Karpas-422 (cell line): ENCODE results near the gene LRRC4C. TPM values are rescaled to one million over a fixed set of nuclear protein-coding genes. Genes with fewer than 3 reads are reported as not detected.

Experiments
- DNase-seq: peaks from one replicate; pipeline ENCODE4 v3.0.0-alpha.2; 2015
- H2AFZ ChIP-seq: fragments of 200-600 bp; sonication (generic); 2 replicates; pipeline ENCODE4 v1.6.1; 2014; ENCODE audit warnings: antibody characterized with exemption, low read length, mixed read lengths
- H3K27ac ChIP-seq: fragments of 200-600 bp; sonication (generic); 2 replicates; pipeline ENCODE4 v1.5.1; 2014; ENCODE audit warnings: mild to moderate bottlenecking, low read length, moderate library complexity
- H3K27me3 ChIP-seq: fragments of 200-600 bp; sonication (generic); 2 replicates; pipeline ENCODE4 v1.6.1; 2014; ENCODE audit warnings: low read length, mixed read lengths
- H3K36me3 ChIP-seq: fragments of 200-600 bp; sonication (generic); 2 replicates; pipeline ENCODE4 v1.6.1; 2014; ENCODE audit warnings: low read length, mixed read lengths; ENCODE audit not compliant: insufficient read depth
- H3K4me1 ChIP-seq: fragments of 200-600 bp; sonication (generic); 2 replicates; pipeline ENCODE4 v1.6.1; 2014; ENCODE audit warnings: mild to moderate bottlenecking, low read length, mixed read lengths
- H3K4me2 ChIP-seq: fragments of 200-600 bp; sonication (generic); 2 replicates; pipeline ENCODE4 v1.6.1; 2014; ENCODE audit warnings: low read length, low read depth, mild to moderate bottlenecking; ENCODE audit not compliant: poor library complexity, severe bottlenecking
- H3K4me3 ChIP-seq: fragments of 200-600 bp; sonication (generic); 2 replicates; pipeline ENCODE4 v1.5.1; 2014; ENCODE audit warnings: mild to moderate bottlenecking, antibody characterized with exemption, low read length, mixed read lengths
- H3K79me2 ChIP-seq: fragments of 200-600 bp; sonication (generic); 2 replicates; pipeline ENCODE4 v1.6.1; 2014; ENCODE audit warnings: mild to moderate bottlenecking, low read length, mixed read lengths
- H3K9ac ChIP-seq: fragments of 200-600 bp; sonication (generic); 2 replicates; pipeline ENCODE4 v1.6.0; 2014; ENCODE audit warnings: low read length
- H3K9me2 ChIP-seq: fragments of 200-600 bp; sonication (generic), shearing (Covaris generic); replicated peaks from 2 replicates; pipeline ENCODE4 v1.6.0; 2014; ENCODE audit warnings: mild to moderate bottlenecking, low read length, moderate library complexity; ENCODE audit not compliant: insufficient read depth
- H3K9me3 ChIP-seq: fragments of 300-700, 200-600 bp; sonication (generic); 2 replicates; pipeline ENCODE4 v1.6.1; 2014; ENCODE audit warnings: low read length, mixed read lengths
- H4K20me1 ChIP-seq: fragments of 200-600 bp; sonication (generic); 2 replicates; pipeline ENCODE4 v1.6.1; 2014; ENCODE audit warnings: mild to moderate bottlenecking, antibody characterized with exemption, low read length, low read depth; ENCODE audit not compliant: insufficient read depth
- small RNA-seq: library from RNA; depleted of rRNA; stranded (forward); fragments of <200 nt; gene quantifications from one replicate; pipeline ENCODE3, GENCODE V24; 2014
- total RNA-seq: library from RNA; depleted of rRNA; stranded (reverse); fragments of >200 nt; shearing (Covaris generic); gene quantifications from 2 replicates; pipeline ENCODE4 v1.2.3, GENCODE V29; 2014; ENCODE audit warnings: low replicate concordance

Gene LRRC4C
- total RNA-seq, 1 experiment from 2014 or later, result not detected

DNA sequence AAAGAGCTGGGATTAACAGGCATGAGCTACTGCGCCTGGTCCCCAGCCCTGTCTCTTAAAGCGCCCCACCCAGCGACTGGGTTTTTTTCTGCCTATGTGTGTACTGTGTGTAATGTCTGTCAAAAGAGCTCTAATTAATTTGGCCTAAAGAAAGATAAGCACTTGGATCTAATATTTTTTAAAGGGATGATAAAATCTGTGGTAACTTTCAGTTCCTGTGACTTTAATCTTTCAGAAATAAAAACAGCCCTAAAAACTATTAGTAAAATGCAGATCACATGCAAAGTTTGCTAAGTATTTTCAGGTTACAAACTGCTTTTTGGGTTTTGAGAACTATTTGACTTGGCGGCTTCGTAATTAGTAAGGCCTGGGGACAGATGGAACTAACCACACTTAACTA lies 1358.7 kb downstream of the LRRC4C start:
- H3K27ac ChIP-seq, result no peak overlapping the region
- no peaks in the 10 kb centered on the region for H4K20me1 ChIP-seq
- H3K4me3 ChIP-seq, result no peak overlapping the region
- peaks cover 6% of the 10 kb centered on the region for H3K9me3 ChIP-seq
- no peak overlapping the region for H3K9ac ChIP-seq
- H3K27me3 ChIP-seq, result no peaks in the 10 kb centered on the region
- no peaks in the 10 kb centered on the region for H3K4me1 ChIP-seq
- no peak overlapping the region for H3K4me2 ChIP-seq
- no peak overlapping the region for H2AFZ ChIP-seq
- no peaks in the 10 kb centered on the region for H3K36me3 ChIP-seq
- no peaks in the 10 kb centered on the region for H3K79me2 ChIP-seq
- no peak for DNase-seq
- H3K9me2 ChIP-seq, result no peaks in the 10 kb centered on the region

- Histone ChIP-seq H3K27ac (no peak overlapping the region), H3K9me3 (peaks cover 6% of the 10 kb centered on the region), H3K9me2 (no peaks in the 10 kb centered on the region), H3K4me2 (no peak overlapping the region), H2AFZ (no peak overlapping the region), H3K79me2 (no peaks in the 10 kb centered on the region), H3K4me1 (no peaks in the 10 kb centered on the region), H3K36me3 (no peaks in the 10 kb centered on the region), H3K4me3 (no peak overlapping the region), H3K9ac (no peak overlapping the region), H3K27me3 (no peaks in the 10 kb centered on the region), H4K20me1 (no peaks in the 10 kb centered on the region)
- DNase-seq, result no peak
Measured at GRCh38 chr11:40100162-40100553, 1359.3 kb downstream of the LRRC4C start.

DNA sequence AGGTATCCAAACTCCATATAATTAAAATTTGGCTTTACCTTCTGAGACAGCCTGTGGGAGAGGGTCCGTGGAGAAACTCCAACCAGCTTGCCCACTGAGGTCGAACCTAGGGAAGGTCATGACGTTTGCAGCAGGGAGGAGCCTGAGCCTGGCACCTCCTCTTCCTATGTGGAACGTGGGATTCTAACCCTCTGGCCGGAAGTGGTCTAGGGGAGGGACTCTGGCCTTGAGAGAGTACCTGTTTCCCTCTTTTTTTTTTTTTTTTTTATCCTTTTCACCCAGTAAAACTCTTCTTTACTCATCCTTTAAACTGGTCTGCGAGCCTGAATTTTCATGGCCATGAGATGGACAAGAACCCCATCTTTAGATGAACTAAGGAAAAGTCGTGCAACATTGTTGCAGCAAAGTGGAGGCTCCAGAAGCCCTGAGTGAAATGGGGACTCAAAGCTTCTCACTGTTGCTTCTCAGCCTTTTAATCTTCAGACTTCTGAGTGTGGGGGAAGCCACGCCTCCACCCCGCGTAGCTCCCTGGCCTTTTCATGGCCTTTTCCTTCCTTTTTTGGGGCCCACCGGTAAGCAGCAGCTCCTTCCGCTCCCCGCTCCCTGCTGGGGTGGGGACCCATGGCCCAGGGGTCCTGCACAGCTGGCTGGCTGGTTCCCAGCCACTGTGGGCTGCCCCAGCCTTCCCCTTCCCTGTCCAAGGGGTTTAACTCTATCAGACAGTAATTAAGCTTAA lies 1359.9 kb downstream of the LRRC4C start:
- Histone ChIP-seq H3K9ac (no peak overlapping the region), H2AFZ (no peak overlapping the region)
- DNase-seq, result no peak

DNA sequence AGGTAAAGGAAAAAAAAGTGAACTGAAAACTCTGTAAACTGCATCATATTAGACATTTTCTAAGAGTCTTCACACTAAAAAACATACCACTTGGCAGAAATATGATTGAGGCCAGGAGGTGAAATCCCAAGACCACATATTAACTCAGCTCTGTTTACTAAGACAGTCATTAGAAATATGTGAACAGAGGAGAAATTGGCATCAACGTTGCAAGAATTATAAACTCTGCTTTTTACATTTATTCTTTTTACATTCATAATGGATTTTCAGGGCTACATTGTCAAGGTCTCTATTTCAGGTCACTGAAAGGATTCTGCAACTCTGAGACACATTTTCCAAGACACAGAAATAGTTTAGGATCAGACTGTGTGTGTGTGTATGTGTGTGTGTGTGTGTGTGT lies 1364.0 kb downstream of the LRRC4C start:
- H3K36me3 ChIP-seq, result no peaks in the 10 kb centered on the region
- no peak overlapping the region for H2AFZ ChIP-seq

More for the DNA sequence above, 1359.9 kb downstream of the LRRC4C start:
- peaks cover 6% of the 10 kb centered on the region for H3K9me3 ChIP-seq
- H3K4me1 ChIP-seq, result no peaks in the 10 kb centered on the region
- no peaks in the 10 kb centered on the region for H3K36me3 ChIP-seq
- no peaks in the 10 kb centered on the region for H3K79me2 ChIP-seq
- H3K9me2 ChIP-seq, result no peaks in the 10 kb centered on the region
- no peaks in the 10 kb centered on the region for H4K20me1 ChIP-seq
- no peaks in the 10 kb centered on the region for H3K27me3 ChIP-seq
- H3K4me2 ChIP-seq, result no peak overlapping the region
- H3K27ac ChIP-seq, result no peak overlapping the region
- no peak overlapping the region for H3K4me3 ChIP-seq

GRCh38 chr11:40094954-40095353 lies 1364.5 kb downstream of the LRRC4C start:
- H3K79me2 ChIP-seq, result no peaks in the 10 kb centered on the region
- no peaks in the 10 kb centered on the region for H3K27me3 ChIP-seq
- no peak overlapping the region for H3K4me3 ChIP-seq
- no peaks in the 10 kb centered on the region for H3K9me2 ChIP-seq
- no peak for DNase-seq
- H3K27ac ChIP-seq, result no peak overlapping the region
- peaks cover 14% of the 10 kb centered on the region for H3K9me3 ChIP-seq
- H3K4me2 ChIP-seq, result no peak overlapping the region
- H4K20me1 ChIP-seq, result no peaks in the 10 kb centered on the region
- H3K4me1 ChIP-seq, result no peaks in the 10 kb centered on the region
- H2AFZ ChIP-seq, result no peak overlapping the region
- no peak overlapping the region for H3K9ac ChIP-seq
- H3K36me3 ChIP-seq, result no peaks in the 10 kb centered on the region

More for the DNA sequence above, 1364.0 kb downstream of the LRRC4C start:
- Histone ChIP-seq H3K9ac (no peak overlapping the region), H3K27me3 (no peaks in the 10 kb centered on the region), H3K9me3 (peaks cover 14% of the 10 kb centered on the region), H3K27ac (no peak overlapping the region), H4K20me1 (no peaks in the 10 kb centered on the region), H3K79me2 (no peaks in the 10 kb centered on the region), H3K4me2 (no peak overlapping the region), H3K9me2 (no peaks in the 10 kb centered on the region), H3K4me1 (no peaks in the 10 kb centered on the region), H3K4me3 (no peak overlapping the region)
- DNase-seq, result no peak

- Histone ChIP-seq H3K36me3 (no peaks in the 10 kb centered on the region), H3K27ac (no peak overlapping the region), H3K9me3 (peaks cover 11% of the 10 kb centered on the region), H3K4me1 (no peaks in the 10 kb centered on the region), H4K20me1 (no peaks in the 10 kb centered on the region), H3K4me3 (no peak overlapping the region), H3K9ac (no peak overlapping the region), H3K4me2 (no peak overlapping the region), H2AFZ (no peak overlapping the region), H3K9me2 (no peaks in the 10 kb centered on the region), H3K79me2 (no peaks in the 10 kb centered on the region), H3K27me3 (no peaks in the 10 kb centered on the region)
- no peak for DNase-seq
Measured at GRCh38 chr11:40080434-40080833, 1379.0 kb downstream of the LRRC4C start.

Small RNA genes within 50 kb of the gene (small RNA-seq; reads per million reads assigned to genes)
- gene RF00019 (not detected), gene RNU6-365P (not detected)
